HepG2 (cell line): ENCODE results near the gene RPL22L1. TPM values are rescaled to one million over a fixed set of nuclear protein-coding genes. Genes with fewer than 3 reads are reported as not detected.

Experiments used
- CBFB ChIP-seq: sonication (generic); formaldehyde crosslinking; IDR thresholded peaks from 2 replicates; pipeline ENCODE4 v1.4.0; 2020; ENCODE audit warnings: missing genetic modification reagents
- GMEB1 ChIP-seq: sonication (generic); formaldehyde crosslinking; IDR thresholded peaks from 2 replicates; pipeline ENCODE4 v1.5.1; 2020; ENCODE audit warnings: missing genetic modification reagents, mild to moderate bottlenecking, borderline replicate concordance
- GPBP1L1 ChIP-seq: sonication (generic); formaldehyde crosslinking; IDR thresholded peaks from 2 replicates; pipeline ENCODE4 v1.5.0; 2020; ENCODE audit warnings: mild to moderate bottlenecking, missing genetic modification reagents
- PREB ChIP-seq: sonication (generic); formaldehyde crosslinking; IDR thresholded peaks from 2 replicates; pipeline ENCODE4 v1.4.0; 2020; ENCODE audit warnings: missing genetic modification reagents
- RXRA ChIP-seq: sonication (generic); formaldehyde crosslinking; IDR thresholded peaks from 2 replicates; pipeline ENCODE4 v1.5.1; 2020; ENCODE audit warnings: missing genetic modification reagents
- SOX6 ChIP-seq, 2 experiments: fragments of 450-650 bp in 1 of 2; sonication (generic) in 1 of 2; formaldehyde crosslinking in 1 of 2; IDR thresholded peaks; 2 replicates each; pipeline versions ENCODE4 v1.4.0 to v1.6.1; 2017 to 2020; ENCODE audit warnings: antibody characterized with exemption in 1 of 2, mild to moderate bottlenecking in 1 of 2, missing genetic modification reagents in 1 of 2
- SP2 ChIP-seq: sonication (generic); formaldehyde crosslinking; IDR thresholded peaks from 2 replicates; pipeline ENCODE4 v1.5.1; 2020; ENCODE audit warnings: mild to moderate bottlenecking, missing genetic modification reagents
- ZC3H13 ChIP-seq: sonication (generic); formaldehyde crosslinking; IDR thresholded peaks from 2 replicates; pipeline ENCODE4 v1.8.1; 2023; ENCODE audit warnings: mild to moderate bottlenecking, missing genetic modification reagents, moderate library complexity
- ZHX2 ChIP-seq, 2 experiments: sonication (generic) in 1 of 2; formaldehyde crosslinking in 1 of 2; IDR thresholded peaks; 2 replicates each; pipeline versions ENCODE4 v1.6.1 to v1.9.0; 2014 to 2022; ENCODE audit warnings: antibody characterized with exemption in 1 of 2, borderline replicate concordance in 1 of 2, inconsistent platforms in 1 of 2, low read depth in 1 of 2, missing genetic modification reagents in 1 of 2
- ZNF225 ChIP-seq: sonication (generic); formaldehyde crosslinking; IDR thresholded peaks from 2 replicates; pipeline ENCODE4 v1.4.0; 2020; ENCODE audit warnings: mild to moderate bottlenecking, missing genetic modification reagents
- ZNF614 ChIP-seq: IDR thresholded peaks from 2 replicates; pipeline ENCODE4 v1.6.1; 2018; ENCODE audit warnings: missing biosample characterization, missing genetic modification reagents, inconsistent platforms, borderline replicate concordance
- ZNF724P ChIP-seq: sonication (generic); formaldehyde crosslinking; IDR thresholded peaks from 2 replicates; pipeline ENCODE4 v1.8.0; 2022; ENCODE audit warnings: missing genetic modification reagents, borderline replicate concordance
- ZNF770 ChIP-seq: sonication (generic); formaldehyde crosslinking; IDR thresholded peaks from 2 replicates; pipeline ENCODE4 v1.5.0; 2020; ENCODE audit warnings: mild to moderate bottlenecking, missing genetic modification reagents
- ZSCAN29 ChIP-seq: sonication (generic); formaldehyde crosslinking; conservative IDR thresholded peaks from 2 replicates; pipeline ENCODE4 v1.4.0; 2020; ENCODE audit warnings: mild to moderate bottlenecking, missing genetic modification reagents
- polyA plus RNA-seq, 8 experiments: library from polyadenylated mRNA; depleted of rRNA in 3 of 8; stranded (reverse) in 7 of 8; unstranded in 1 of 8; fragments of >200 nt; fragmentation: Illumina TruSeq in 4 of 8; extraction: Trizol in 4 of 8; gene quantifications; 2 replicates each; pipeline versions ENCODE4 v1.2.1 to v1.2.3, GENCODE V29; 2011 to 2016; ENCODE audit warnings: low read depth in 4 of 8, missing spikeins in 1 of 8, mixed read lengths in 1 of 8; ENCODE audit not compliant: insufficient read depth in 1 of 8
- total RNA-seq, 5 experiments: library from RNA; depleted of rRNA; stranded (reverse); fragments of >200 nt; fragmentation: Illumina TruSeq; extraction: Trizol; gene quantifications; 2 replicates each; pipeline ENCODE4 v1.2.3, GENCODE V29; 2016; ENCODE audit warnings: low read depth in 1 of 5

The RPL22L1 gene
- total and polyA plus RNA-seq, 2 of the 13 experiments (the other 11 are each of a cell fraction or from before 2014, with no cell fraction given) = 42.7 to 152 TPM

GRCh38 chr3:170869645-170870593 lies at the start of gene RPL22L1 (continued):
- peak; percentile 83 for TF ChIP-seq ZNF724P (CRISPR knock-in tag)
- peak; percentile 82 for TF ChIP-seq ZNF614
- no peak for TF ChIP-seq SP2 (CRISPR knock-in tag)
- TF ChIP-seq SOX6 (IDR thresholded peaks at IDR 0.05) = no peak
- TF ChIP-seq SOX6 (CRISPR knock-in tag; IDR thresholded peaks at IDR 0.05) = peak; percentile 48
- TF ChIP-seq CBFB = no peak
- TF ChIP-seq ZSCAN29 (CRISPR knock-in tag) = no peak
- TF ChIP-seq GPBP1L1 = no peak
- peak; percentile 83; the same call in 1 of the 2 replicates for TF ChIP-seq ZNF225 (CRISPR knock-in tag)
- no peak for TF ChIP-seq ZC3H13 (CRISPR knock-in tag)
- peak; percentile 99 for TF ChIP-seq GMEB1
- no peak for TF ChIP-seq PREB (CRISPR knock-in tag)
- TF ChIP-seq RXRA (CRISPR knock-in tag) = peak; percentile 62; the same call in 1 of the 2 replicates
- peak; percentile 34; the same call in 1 of the 2 replicates for TF ChIP-seq ZNF770 (CRISPR knock-in tag)
- peak; percentile 76; the same call in 1 of the 2 replicates for TF ChIP-seq ZHX2 (IDR thresholded peaks at IDR 0.05; ENCODE audit: low read depth)
- TF ChIP-seq ZHX2 (CRISPR knock-in tag; IDR thresholded peaks at IDR 0.05; ENCODE audit: borderline replicate concordance) = 0 out of 2 replicates have a peak, but pooled peaks have one; percentile 41
